MCF 10A (cell line): Measurements from ENCODE around the gene CPN2. TPM values are rescaled to one million over a fixed set of nuclear protein-coding genes. Genes with fewer than 3 reads are reported as not detected.

ENCODE experiments used
- BruUV-seq: library from RNA; stranded (reverse); fragments of 400-500 nt; replicated peaks from 2 replicates; lab custom pipeline; 2021; lab: Mats Ljungman, UMichigan
- CTCF ChIA-PET: fragments of 300-600 bp; sonication (Branson Sonifier 250); formaldehyde crosslinking; extraction: SDS; loops from one replicate; lab custom pipeline; 2021; ENCODE audit warnings: antibody characterized with exemption, inconsistent platforms; lab: Yijun Ruan, JAX
- POLR2A ChIA-PET: fragments of 300-600, 350-650 bp; sonication (Branson Sonifier 250); formaldehyde crosslinking; extraction: SDS; loops from one replicate; lab custom pipeline; 2020; ENCODE audit warnings: antibody characterized with exemption, inconsistent platforms; lab: Yijun Ruan, JAX
- DNase-seq: peaks from one replicate; pipeline ENCODE4 v3.0.0-alpha.2; 2018; ENCODE audit not compliant: unreplicated experiment
- H3K27ac Mint-ChIP-seq: one replicate; pipeline ENCODE4 v1.8.0; 2022; ENCODE audit warnings: mild to moderate bottlenecking, low read depth, mixed read lengths; ENCODE audit not compliant: unreplicated experiment
- H3K27me3 Mint-ChIP-seq: one replicate; pipeline ENCODE4 v1.8.0; 2022; ENCODE audit warnings: mixed read lengths; ENCODE audit not compliant: insufficient read depth, unreplicated experiment
- H3K36me3 Mint-ChIP-seq: one replicate; pipeline ENCODE4 v1.8.0; 2022; ENCODE audit warnings: mild to moderate bottlenecking, moderate library complexity, mixed read lengths; ENCODE audit not compliant: insufficient read depth, unreplicated experiment
- H3K4me1 Mint-ChIP-seq: one replicate; pipeline ENCODE4 v1.8.0; 2022; ENCODE audit warnings: mixed read lengths; ENCODE audit not compliant: insufficient read depth, unreplicated experiment
- H3K4me3 Mint-ChIP-seq: one replicate; pipeline ENCODE4 v1.8.0; 2022; ENCODE audit warnings: mild to moderate bottlenecking, moderate library complexity, mixed read lengths; ENCODE audit not compliant: unreplicated experiment
- H3K9me3 Mint-ChIP-seq: one replicate; pipeline ENCODE4 v1.8.0; 2022; ENCODE audit warnings: mixed read lengths; ENCODE audit not compliant: unreplicated experiment
- CTCF ChIP-seq: fragments of 200-600 bp; IDR thresholded peaks from one replicate; pipeline ENCODE4 v1.8.0; 2022; ENCODE audit warnings: antibody characterized with exemption, mild to moderate bottlenecking; ENCODE audit not compliant: unreplicated experiment
- intact Hi-C: fragments of 100-400 bp; cut with micrococcal nuclease; formaldehyde crosslinking; loops from 2 replicates; pipeline ENCODE4 v1.14.1; 2022
- total RNA-seq: library from RNA; stranded (reverse); gene quantifications from 2 replicates; pipeline ENCODE4 v1.2.3, GENCODE V29; 2022

The CPN2 gene
- total RNA-seq, 1 experiment from 2014 or later, result not detected

- Mint-ChIP-seq H3K4me1 (no peaks in the 10 kb centered on the region), H3K36me3 (no peaks in the 10 kb centered on the region), H3K9me3 (no peaks in the 10 kb centered on the region), H3K4me3 (no peak overlapping the region), H3K27ac (no peak overlapping the region), H3K27me3 (no peaks in the 10 kb centered on the region)
- intact Hi-C loops, result no loop called here
- CTCF ChIA-PET, result interaction anchor here (0.6 to 7.7 kb wide), 8 partner anchors 8 to 683 kb away, joined by 3 to 112 read pairs (median 27); no protein-coding TSS in a partner anchor
- TF ChIP-seq CTCF, result no peak
- no TSS peak for BruUV-seq
- DNase-seq, result no peak
- POLR2A ChIA-PET, result no interaction called here
These were observed 4.5 kb downstream of the CPN2 start for GRCh38 chr3:194346621-194347020.

GRCh38 chr3:194346035-194346434 is 5.1 kb downstream of the CPN2 start:
- H3K9me3 Mint-ChIP-seq, result no peaks in the 10 kb centered on the region
- POLR2A ChIA-PET, result interaction anchor here (3.9 kb wide), 1 partner anchor 23 kb away, joined by 19 read pairs; no protein-coding TSS in a partner anchor
- CTCF ChIA-PET, result interaction anchor here (1.1 to 7.7 kb wide), 10 partner anchors 10 to 682 kb away, joined by 3 to 112 read pairs (median 46); no protein-coding TSS in a partner anchor

GRCh38 chr3:194344012-194344411 is 7.1 kb downstream of the CPN2 start:
- Mint-ChIP-seq H3K27me3 (no peaks in the 10 kb centered on the region), H3K4me1 (no peaks in the 10 kb centered on the region), H3K4me3 (no peak overlapping the region), H3K36me3 (no peaks in the 10 kb centered on the region), H3K27ac (no peak overlapping the region), H3K9me3 (no peaks in the 10 kb centered on the region)
- POLR2A ChIA-PET, result interaction anchor here (0.6 to 4.3 kb wide), 10 partner anchors 10 to 563 kb away, joined by 3 to 19 read pairs (median 4); partner anchors contain the start of gene HES1
- peak; percentile 70 for DNase-seq
- peak; percentile 88 for TF ChIP-seq CTCF
- BruUV-seq, result no TSS peak
- CTCF ChIA-PET, result interaction anchor here (0.5 to 7.7 kb wide), 61 partner anchors 12 to 1709 kb away, joined by 3 to 112 read pairs (median 4); partner anchors contain the start of gene GP5
- intact Hi-C loops, result loop anchor here (1.0 to 5.0 kb wide), 2 partner anchors 679 to 882 kb away; no protein-coding TSS in a partner anchor

More at GRCh38 chr3:194346035-194346434, 5.1 kb downstream of the CPN2 start:
- Mint-ChIP-seq H3K27ac (no peak overlapping the region), H3K36me3 (no peaks in the 10 kb centered on the region), H3K4me3 (no peak overlapping the region), H3K27me3 (no peaks in the 10 kb centered on the region), H3K4me1 (no peaks in the 10 kb centered on the region)
- no peak for DNase-seq
- BruUV-seq, result no TSS peak
- TF ChIP-seq CTCF, result no peak
- intact Hi-C loops, result no loop called here

GRCh38 chr3:194343561-194343893 is 7.6 kb downstream of the CPN2 start:
- no peak overlapping the region for H3K27ac Mint-ChIP-seq
- H3K4me1 Mint-ChIP-seq, result no peaks in the 10 kb centered on the region
- H3K36me3 Mint-ChIP-seq, result no peaks in the 10 kb centered on the region
- intact Hi-C loops, result loop anchor here (5.0 kb wide), 1 partner anchor 881 kb away; no protein-coding TSS in a partner anchor
- CTCF ChIA-PET, result interaction anchor here (0.5 to 7.7 kb wide), 59 partner anchors 12 to 1708 kb away, joined by 3 to 112 read pairs (median 4); partner anchors contain the start of gene GP5
- no peaks in the 10 kb centered on the region for H3K9me3 Mint-ChIP-seq
- TF ChIP-seq CTCF, result no peak
- no peak overlapping the region for H3K4me3 Mint-ChIP-seq
- no peak for DNase-seq
- POLR2A ChIA-PET, result interaction anchor here (0.6 to 4.3 kb wide), 10 partner anchors 9 to 563 kb away, joined by 3 to 19 read pairs (median 4); partner anchors contain the start of gene HES1
- no peaks in the 10 kb centered on the region for H3K27me3 Mint-ChIP-seq
- BruUV-seq, result no TSS peak
